PFSK-1 (cell line): Measurements from ENCODE around the gene MAST3.

Experiments used
- FOXP2 ChIP-seq: optimal IDR thresholded peaks from 2 replicates; pipeline ENCODE3; 2011; ENCODE audit warnings: borderline replicate concordance, control low read depth, inconsistent platforms; ENCODE audit not compliant: insufficient read depth; ENCODE audit errors: extremely low read length, extremely low read depth
- POLR2AphosphoS5 ChIP-seq: IDR thresholded peaks from 2 replicates; pipeline ENCODE4 v1.6.1; 2012; ENCODE audit warnings: low read depth, mild to moderate bottlenecking, control low read depth, low read length, moderate library complexity
- SIN3A ChIP-seq: IDR thresholded peaks from 2 replicates; pipeline ENCODE4 v1.6.1; 2012; ENCODE audit warnings: mild to moderate bottlenecking, low read length, moderate library complexity, borderline replicate concordance; ENCODE audit not compliant: insufficient read depth
- TAF1 ChIP-seq: IDR thresholded peaks from 2 replicates; pipeline ENCODE4 v1.6.1; 2012; ENCODE audit warnings: low read length, control low read depth, borderline replicate concordance; ENCODE audit not compliant: insufficient read depth
- TF ChIP-seq, protein P1 (sequence below), 2 experiments: IDR thresholded peaks; 2 replicates each; pipeline versions ENCODE4 v1.6.1 to v1.8.0; 2011 to 2012; ENCODE audit warnings: low read depth in 2 of 2, low read length in 2 of 2, control low read depth in 1 of 2, inconsistent platforms in 1 of 2, mild to moderate bottlenecking in 1 of 2, moderate library complexity in 1 of 2; ENCODE audit not compliant: insufficient read depth in 1 of 2

MAST3 gene

GRCh38 chr19:18069383-18069782, 28.2 kb upstream of the MAST3 start:
- TF ChIP-seq POLR2AphosphoS5 (no peak), SIN3A (no peak)

DNA sequence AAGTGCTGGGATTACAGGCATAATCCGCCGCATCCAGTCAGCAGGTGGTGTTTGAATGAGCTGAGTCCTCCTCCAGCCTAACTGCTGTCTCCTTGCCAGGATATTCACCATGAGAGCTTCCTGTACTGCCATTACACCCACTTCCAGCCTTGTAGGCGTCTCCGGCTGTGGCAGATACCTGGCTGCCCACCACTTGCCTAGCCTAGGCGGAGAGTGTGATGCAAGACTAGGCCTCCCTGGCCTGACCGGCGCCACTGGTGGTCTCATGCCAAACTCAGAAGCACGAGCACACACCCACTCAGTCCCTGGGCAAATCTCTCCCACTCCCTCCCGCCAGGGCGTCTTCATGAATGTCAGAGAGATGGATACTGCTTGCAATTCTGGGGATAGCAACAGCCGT, 27.4 kb upstream of the MAST3 start:
- TF ChIP-seq SIN3A (no peak), FOXP2 (no peak), TAF1 (no peak), POLR2AphosphoS5 (no peak)
- TF ChIP-seq, protein P1, sequence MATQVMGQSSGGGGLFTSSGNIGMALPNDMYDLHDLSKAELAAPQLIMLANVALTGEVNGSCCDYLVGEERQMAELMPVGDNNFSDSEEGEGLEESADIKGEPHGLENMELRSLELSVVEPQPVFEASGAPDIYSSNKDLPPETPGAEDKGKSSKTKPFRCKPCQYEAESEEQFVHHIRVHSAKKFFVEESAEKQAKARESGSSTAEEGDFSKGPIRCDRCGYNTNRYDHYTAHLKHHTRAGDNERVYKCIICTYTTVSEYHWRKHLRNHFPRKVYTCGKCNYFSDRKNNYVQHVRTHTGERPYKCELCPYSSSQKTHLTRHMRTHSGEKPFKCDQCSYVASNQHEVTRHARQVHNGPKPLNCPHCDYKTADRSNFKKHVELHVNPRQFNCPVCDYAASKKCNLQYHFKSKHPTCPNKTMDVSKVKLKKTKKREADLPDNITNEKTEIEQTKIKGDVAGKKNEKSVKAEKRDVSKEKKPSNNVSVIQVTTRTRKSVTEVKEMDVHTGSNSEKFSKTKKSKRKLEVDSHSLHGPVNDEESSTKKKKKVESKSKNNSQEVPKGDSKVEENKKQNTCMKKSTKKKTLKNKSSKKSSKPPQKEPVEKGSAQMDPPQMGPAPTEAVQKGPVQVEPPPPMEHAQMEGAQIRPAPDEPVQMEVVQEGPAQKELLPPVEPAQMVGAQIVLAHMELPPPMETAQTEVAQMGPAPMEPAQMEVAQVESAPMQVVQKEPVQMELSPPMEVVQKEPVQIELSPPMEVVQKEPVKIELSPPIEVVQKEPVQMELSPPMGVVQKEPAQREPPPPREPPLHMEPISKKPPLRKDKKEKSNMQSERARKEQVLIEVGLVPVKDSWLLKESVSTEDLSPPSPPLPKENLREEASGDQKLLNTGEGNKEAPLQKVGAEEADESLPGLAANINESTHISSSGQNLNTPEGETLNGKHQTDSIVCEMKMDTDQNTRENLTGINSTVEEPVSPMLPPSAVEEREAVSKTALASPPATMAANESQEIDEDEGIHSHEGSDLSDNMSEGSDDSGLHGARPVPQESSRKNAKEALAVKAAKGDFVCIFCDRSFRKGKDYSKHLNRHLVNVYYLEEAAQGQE (IDR thresholded peaks at IDR 0.05; ENCODE audit: insufficient read depth in 1 of 2, low read depth in 2 of 2, low read length in 2 of 2) = no peak

DNA sequence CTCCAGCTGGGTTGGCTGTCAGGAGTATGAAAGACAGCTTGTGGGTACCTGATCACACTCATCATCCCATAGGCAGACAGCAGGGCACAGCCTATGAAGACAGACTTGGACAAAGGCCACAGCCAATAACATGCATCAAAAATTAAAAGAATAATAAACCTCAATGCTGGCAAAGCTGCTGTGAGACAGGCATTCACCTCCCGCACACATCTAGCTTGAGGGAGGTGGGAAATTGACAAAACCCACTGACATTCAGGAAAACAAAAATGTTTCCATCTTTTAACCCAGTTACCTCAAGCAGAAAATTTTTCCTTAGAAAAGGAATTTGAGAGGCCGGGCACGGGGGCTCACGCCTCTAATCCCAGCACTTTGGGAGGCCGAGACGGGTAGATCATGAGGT, 25.2 kb upstream of the MAST3 start:
- TF ChIP-seq TAF1 (no peak), POLR2AphosphoS5 (no peak), FOXP2 (no peak), SIN3A (no peak)
- TF ChIP-seq, protein P1 (IDR thresholded peaks at IDR 0.05; ENCODE audit: insufficient read depth in 1 of 2, low read depth in 2 of 2, low read length in 2 of 2) = no peak

GRCh38 chr19:18073197-18073596, 24.4 kb upstream of the MAST3 start:
- TF ChIP-seq FOXP2 = no peak

- TF ChIP-seq, protein P1 (IDR thresholded peaks at IDR 0.05; ENCODE audit: insufficient read depth in 1 of 2, low read depth in 2 of 2, low read length in 2 of 2) = no peak
- no peak for TF ChIP-seq POLR2AphosphoS5
- no peak for TF ChIP-seq FOXP2
Measured at GRCh38 chr19:18074192-18074591, 23.4 kb upstream of the MAST3 start.

DNA sequence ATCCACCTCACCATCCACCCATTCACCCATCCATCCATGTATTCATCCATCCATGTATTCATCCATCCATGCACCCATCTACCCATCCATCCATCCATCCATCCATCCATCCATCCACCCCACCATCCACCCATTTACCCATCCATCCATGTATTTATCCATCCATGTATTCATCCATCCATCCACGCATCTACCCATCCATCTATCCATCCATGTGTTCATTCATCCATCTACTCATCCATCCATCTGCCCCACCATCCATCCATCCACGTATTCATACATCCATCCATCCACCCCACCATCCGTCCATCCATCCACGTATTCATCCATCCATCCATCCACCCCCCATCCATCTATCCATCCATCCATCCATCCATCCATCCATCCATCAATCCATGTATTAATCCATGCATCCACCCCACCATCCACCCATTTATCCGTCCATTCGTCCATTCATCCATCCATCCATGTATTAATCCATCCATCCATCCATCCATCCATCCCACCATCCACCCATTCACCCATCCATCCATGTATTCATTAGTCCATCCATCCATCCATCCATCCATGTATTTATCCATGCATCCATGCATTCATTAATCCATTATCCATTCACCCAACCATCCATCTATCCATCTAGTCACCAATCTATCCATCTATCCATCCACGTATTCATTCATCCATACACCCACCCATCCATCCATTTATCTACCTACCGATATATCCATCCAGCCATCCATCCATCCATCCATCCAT, 13.5 kb upstream of the MAST3 start:
- TF ChIP-seq POLR2AphosphoS5 (no peak), FOXP2 (no peak), SIN3A (no peak), TAF1 (no peak)
- TF ChIP-seq, protein P1 (IDR thresholded peaks at IDR 0.05; ENCODE audit: insufficient read depth in 1 of 2, low read depth in 2 of 2, low read length in 2 of 2) = no peak
